Choroid plexus epithelial cell (primary cell): ENCODE results near the gene COG2.

Experiments used
- DNase-seq: peaks from one replicate; pipeline ENCODE4 v3.0.0-alpha.2; 2010; ENCODE audit warnings: low read depth
- H3K4me3 ChIP-seq: 2 replicates; pipeline ENCODE4 v1.5.1; 2011; ENCODE audit warnings: low read depth, mild to moderate bottlenecking, control low read depth, low read length, moderate library complexity
- CTCF ChIP-seq: conservative IDR thresholded peaks from 2 replicates; pipeline ENCODE4 v1.5.1; 2011; ENCODE audit warnings: low read depth, mild to moderate bottlenecking, control low read depth, inconsistent platforms, low read length, moderate library complexity

The COG2 gene

DNA sequence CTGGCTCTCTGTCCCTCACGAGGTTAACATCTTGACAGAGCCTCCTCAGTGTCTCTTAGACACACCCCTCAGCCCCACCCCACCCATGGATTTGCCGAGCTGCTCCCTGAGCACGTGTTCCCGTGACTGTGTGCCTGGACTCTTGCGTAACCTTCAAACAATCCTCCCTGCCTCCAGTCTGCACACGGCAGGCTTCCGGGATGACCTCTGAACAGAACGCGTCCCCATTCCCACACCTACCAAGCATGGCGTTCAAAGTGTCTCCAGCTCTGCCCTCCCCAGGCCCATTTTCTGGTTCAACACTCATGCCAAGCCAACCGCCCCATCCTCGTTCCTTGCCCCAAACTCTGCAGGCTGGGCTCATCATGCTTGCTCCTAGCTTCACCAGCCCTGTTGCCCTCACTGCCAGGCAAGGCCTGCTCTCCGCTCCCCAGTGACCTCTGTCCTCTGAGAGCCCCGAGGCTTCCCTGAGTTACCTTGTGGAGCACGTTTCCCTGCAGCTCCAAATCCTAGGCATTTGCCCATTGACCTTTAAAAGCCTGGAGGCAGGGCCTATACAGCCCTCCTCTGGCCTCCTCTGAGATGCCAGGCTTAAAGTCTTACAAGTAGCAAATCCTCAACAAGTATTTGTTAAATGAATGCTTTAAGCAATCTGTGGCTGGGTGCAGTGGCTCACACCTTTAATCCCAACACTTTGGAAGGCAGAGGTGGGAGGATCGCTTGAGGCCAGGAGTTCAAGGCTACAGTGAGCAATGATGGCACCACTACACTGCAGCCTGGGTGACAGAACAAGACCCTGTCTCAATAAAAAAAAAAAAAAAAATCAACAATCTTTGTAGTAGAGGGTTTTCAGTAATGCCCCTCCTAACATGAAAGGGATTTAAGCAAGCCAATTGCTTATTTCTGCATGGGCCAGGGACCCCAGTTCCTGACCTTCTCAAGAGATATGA is 66.6 kb downstream of the COG2 start:
- DNase-seq, result no peak
- no peak for TF ChIP-seq CTCF
- H3K4me3 ChIP-seq, result no peak overlapping the region

- H3K4me3 ChIP-seq, result no peak overlapping the region
- no peak for TF ChIP-seq CTCF
- no peak for DNase-seq
Measured at GRCh38 chr1:230709619-230710542, 67.6 kb downstream of the COG2 start.

DNA sequence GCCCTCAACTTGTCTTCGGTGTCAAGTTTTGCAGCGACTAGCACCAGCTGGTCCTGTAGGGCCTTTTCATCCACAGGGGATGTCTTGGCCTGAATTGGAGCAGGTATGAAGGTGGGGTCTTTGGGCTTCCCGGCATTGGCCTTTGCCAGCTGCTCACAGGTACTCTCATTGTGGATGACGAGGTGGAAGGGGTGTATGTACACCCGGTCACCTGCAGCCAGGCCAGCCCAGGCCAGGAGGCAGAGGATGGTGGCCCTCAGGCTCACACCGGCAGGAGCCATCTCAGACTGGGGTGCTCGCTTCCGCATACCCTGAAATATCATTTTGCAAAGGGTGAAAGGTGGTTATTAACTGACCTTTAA is 68.2 kb downstream of the COG2 start:
- DNase-seq, result no peak
- no peak overlapping the region for H3K4me3 ChIP-seq
- TF ChIP-seq CTCF, result no peak

DNA sequence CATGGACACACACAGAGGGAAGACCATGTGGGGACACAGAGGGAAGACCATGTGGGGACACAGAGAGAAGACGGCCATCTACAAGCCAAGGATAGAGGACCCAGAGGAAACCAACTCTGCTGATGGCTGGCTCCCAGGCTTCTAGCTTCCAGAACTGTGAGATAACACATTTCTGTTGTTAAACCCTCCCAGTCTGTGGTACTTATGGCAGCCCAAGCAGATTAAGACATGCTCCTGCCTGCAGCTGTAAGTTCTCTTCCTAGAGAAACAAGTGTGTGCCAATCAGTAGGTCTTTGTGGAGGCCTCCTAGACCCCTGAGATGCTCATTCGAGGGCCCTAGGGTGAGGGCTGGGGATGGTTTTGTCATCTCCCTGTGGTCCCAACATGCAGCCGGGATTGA is 69.0 kb downstream of the COG2 start:
- no peak for TF ChIP-seq CTCF
- DNase-seq, result no peak
- no peak overlapping the region for H3K4me3 ChIP-seq

DNA sequence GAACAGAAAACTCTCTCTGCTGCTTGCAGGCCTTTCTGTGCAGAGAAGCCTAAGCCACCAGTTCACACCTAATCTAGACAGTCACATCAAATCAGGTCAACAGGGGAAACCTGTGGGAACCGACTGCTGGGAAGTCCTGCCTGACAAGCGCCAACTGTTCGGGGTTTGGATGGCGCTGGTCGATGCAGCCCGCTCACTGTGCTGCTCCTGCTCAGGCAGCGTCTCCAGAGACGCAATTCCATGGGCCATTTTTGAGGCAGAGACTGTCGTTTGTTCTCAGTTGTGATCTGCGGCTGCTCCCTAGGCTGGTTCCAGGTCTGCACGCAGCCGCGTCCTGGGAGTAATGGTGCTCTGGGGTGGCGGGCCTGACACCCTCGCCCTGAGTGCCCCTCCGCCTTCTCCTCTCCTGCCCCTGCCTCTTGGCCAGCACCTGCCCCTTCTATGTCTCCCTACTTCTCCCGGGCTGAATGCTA is 70.2 kb downstream of the COG2 start:
- TF ChIP-seq CTCF, result no peak
- no peak overlapping the region for H3K4me3 ChIP-seq
- no peak for DNase-seq

- no peak for DNase-seq
- no peak overlapping the region for H3K4me3 ChIP-seq
- no peak for TF ChIP-seq CTCF
Measured at GRCh38 chr1:230713138-230713537, 70.9 kb downstream of the COG2 start.
